HG03135 (cell line): ENCODE measurements around the gene TLE2.
A peak's percentile ranks its signal among the peaks of the same experiment; 100 is the strongest.

Experiments
- ATAC-seq: cut with Tn5 transposase; IDR thresholded peaks from one replicate; pipeline ENCODE4 v1.9.1; 2021; ENCODE audit warnings: mild to moderate bottlenecking, moderate library complexity; ENCODE audit not compliant: unreplicated experiment

The TLE2 gene

GRCh38 chr19:3029065-3029923 is at the start of gene TLE2:
Gene TLE2 (minus strand): TSS chr19:3029280. CDS start chr19:3028904, 376 bp downstream.
- ATAC-seq = no peak

GRCh38 chr19:3075605-3076431 is 46.7 kb upstream of the TLE2 start:
- no peak for ATAC-seq

GRCh38 chr19:3073931-3074595 is 45.0 kb upstream of the TLE2 start:
- ATAC-seq = no peak

GRCh38 chr19:3073159-3073563 is 44.1 kb upstream of the TLE2 start:
- ATAC-seq = no peak

- no peak for ATAC-seq
Observed at GRCh38 chr19:3071768-3072167, 42.7 kb upstream of the TLE2 start.

- no peak for ATAC-seq
Observed at GRCh38 chr19:3068071-3068470, 39.0 kb upstream of the TLE2 start.

- ATAC-seq = no peak
Observed at GRCh38 chr19:3067563-3067962, 38.5 kb upstream of the TLE2 start.

GRCh38 chr19:3066482-3067049 is 37.5 kb upstream of the TLE2 start:
- no peak for ATAC-seq

- ATAC-seq = peak; percentile 53
Observed at GRCh38 chr19:3065675-3066357, 36.7 kb upstream of the TLE2 start.

- no peak for ATAC-seq
Observed at GRCh38 chr19:3064011-3064330, 34.9 kb upstream of the TLE2 start.

- ATAC-seq = no peak
Observed at GRCh38 chr19:3062165-3063105, 33.4 kb upstream of the TLE2 start, which contains the start of gene TLE5. Gene TLE5 (minus strand): TSS chr19:3062495. CDS start chr19:3062200, 295 bp downstream.

- no peak for ATAC-seq
Observed at GRCh38 chr19:3061182-3062161, 32.4 kb upstream of the TLE2 start.

GRCh38 chr19:3060857-3061181 is 31.7 kb upstream of the TLE2 start:
- no peak for ATAC-seq

- no peak for ATAC-seq
Observed at GRCh38 chr19:3059653-3060052, 30.6 kb upstream of the TLE2 start.

- no peak for ATAC-seq
Observed at GRCh38 chr19:3058821-3059314, 29.8 kb upstream of the TLE2 start.

GRCh38 chr19:3058009-3058820 is 29.1 kb upstream of the TLE2 start:
- ATAC-seq = no peak

- ATAC-seq = no peak
Observed at GRCh38 chr19:3057275-3057714, 28.2 kb upstream of the TLE2 start.
